T-cell (primary cell): Measurements from ENCODE around the gene YKT6. TPM values are rescaled to one million over a fixed set of nuclear protein-coding genes. Genes with fewer than 3 reads are reported as not detected.

Experiments
- ATAC-seq, 4 experiments: fragments of 200-7000 bp in 3 of 4; fragments of 150-1000 bp in 1 of 4; cut with Tn5 transposase; replicated peaks in 1 of 4; 1 replicate in 3 of 4; 2 replicates in 1 of 4; pipeline ENCODE4 v1.10.0; 2021; ENCODE audit warnings: moderate library complexity in 3 of 4, mild to moderate bottlenecking in 2 of 4, moderate number of reproducible peaks in 1 of 4
- CTCF ChIA-PET, 2 donors: fragments of 300-600 bp; sonication (Branson Sonifier 250); formaldehyde crosslinking; loops; one replicate each; lab custom pipeline; 2022; ENCODE audit warnings: antibody characterized with exemption in 2 of 2; lab: Charles Lee
- POLR2A ChIA-PET, 2 donors: fragments of 300-600 bp; sonication (Branson Sonifier 250); formaldehyde crosslinking; loops; one replicate each; lab custom pipeline; 2022; ENCODE audit warnings: antibody characterized with exemption in 2 of 2; lab: Charles Lee
- DNase-seq, 35 experiments: peaks; one replicate each; pipeline versions ENCODE4 v3.0.0 to v3.0.0-alpha.2; 2013 to 2023
- H3K27ac ChIP-seq: one replicate; pipeline ENCODE4 v1.5.1; 2013; ENCODE audit warnings: low read length
- H3K27me3 ChIP-seq, 2 experiments: replicated peaks in 1 of 2; 1 replicate in 1 of 2; 2 replicates in 1 of 2; pipeline versions ENCODE4 v1.6.1 to v1.7.0; 2013; ENCODE audit warnings: low read length in 1 of 2, mixed read lengths in 1 of 2; ENCODE audit not compliant: control insufficient read depth in 2 of 2, insufficient read depth in 2 of 2; ENCODE audit errors: extremely low read depth in 1 of 2
- H3K36me3 ChIP-seq, 2 donors: 1 replicate in 1 of 2; 2 replicates in 1 of 2; pipeline versions ENCODE4 v1.6.1 to v1.7.0; 2013; ENCODE audit warnings: low read length in 1 of 2; ENCODE audit not compliant: control insufficient read depth in 2 of 2, insufficient read depth in 1 of 2; ENCODE audit errors: extremely low read depth in 1 of 2
- H3K4me1 ChIP-seq, 2 experiments: 1 replicate in 1 of 2; 2 replicates in 1 of 2; pipeline versions ENCODE4 v1.6.1 to v1.7.0; 2013; ENCODE audit warnings: low read length in 2 of 2, mixed read lengths in 1 of 2; ENCODE audit not compliant: insufficient read depth in 2 of 2, control insufficient read depth in 1 of 2; ENCODE audit errors: extremely low read depth in 1 of 2
- H3K4me3 ChIP-seq, 2 donors: 1 replicate in 1 of 2; 2 replicates in 1 of 2; pipeline versions ENCODE4 v1.5.1 to v1.7.0; 2013; ENCODE audit warnings: mild to moderate bottlenecking in 2 of 2, low read length in 1 of 2, moderate library complexity in 1 of 2; ENCODE audit not compliant: control insufficient read depth in 1 of 2; ENCODE audit errors: extremely low read depth in 1 of 2
- H3K9me3 ChIP-seq: 2 replicates; pipeline ENCODE4 v1.7.0; 2013
- H3K27ac Mint-ChIP-seq, 2 donors: one replicate each; pipeline ENCODE4 v1.8.0; 2020 to 2021; ENCODE audit warnings: mild to moderate bottlenecking in 2 of 2, mixed read lengths in 2 of 2
- H3K27me3 Mint-ChIP-seq, 2 donors: one replicate each; pipeline ENCODE4 v1.8.0; 2021 to 2022; ENCODE audit warnings: mixed read lengths in 2 of 2
- H3K36me3 Mint-ChIP-seq: one replicate; pipeline ENCODE4 v1.8.0; 2021; ENCODE audit warnings: mixed read lengths
- H3K4me1 Mint-ChIP-seq, 3 donors: one replicate each; pipeline ENCODE4 v1.8.0; 2020 to 2022; ENCODE audit warnings: mixed read lengths in 3 of 3, mild to moderate bottlenecking in 1 of 3
- H3K4me3 Mint-ChIP-seq, 3 donors: one replicate each; pipeline ENCODE4 v1.8.0; 2020 to 2022; ENCODE audit warnings: mild to moderate bottlenecking in 3 of 3, mixed read lengths in 3 of 3, moderate library complexity in 3 of 3
- H3K9me3 Mint-ChIP-seq, 3 donors: one replicate each; pipeline ENCODE4 v1.8.0; 2020 to 2022; ENCODE audit warnings: mixed read lengths in 3 of 3
- WGBS: methylation state at CpG from one replicate; pipeline ENCODE4 v1.1.5; 2013; ENCODE audit warnings: missing lambda C conversion rate; ENCODE audit not compliant: insufficient coverage; 5-methylcytosine and 5-hydroxymethylcytosine counted together
- total RNA-seq, 35 experiments: library from RNA in 6 of 35; stranded (reverse) in 6 of 35; fragments of 120-200 nt in 1 of 35; gene quantifications; one replicate each; pipeline versions ENCODE4 v1.2.1 to v1.2.4 and lab custom pipeline; 2013 to 2026

The YKT6 gene
- total RNA-seq, 5 donors from 2014 or later (not counting 1 experiment from before 2014, with no cell fraction given): 55.1 to 74.3 (median 60.2) TPM

DNA sequence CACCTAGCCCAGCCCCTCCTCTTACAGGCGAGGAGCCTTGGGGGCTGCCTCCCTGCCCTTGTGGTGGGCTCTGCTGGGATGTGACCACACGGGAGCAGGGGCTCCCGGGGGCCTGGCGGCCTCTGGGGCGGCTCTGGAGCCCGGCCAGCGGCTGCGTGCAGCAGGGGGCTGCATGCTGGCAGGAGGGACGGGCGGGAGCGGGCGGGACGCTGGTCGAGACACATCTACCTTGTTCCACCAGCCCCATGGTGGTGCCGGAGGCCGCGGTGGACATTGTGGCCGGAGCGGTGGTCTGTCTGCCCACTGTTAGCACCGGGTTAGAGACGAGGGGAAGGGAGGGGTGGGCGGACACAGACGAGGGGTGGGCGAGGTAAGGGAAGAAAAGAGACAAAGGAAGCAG is 38.6 kb downstream of the YKT6 start:
- Mint-ChIP-seq H3K36me3 (no peaks in the 10 kb centered on the region), H3K27ac (no peak overlapping the region), H3K27me3 (no peaks in the 10 kb centered on the region), H3K4me1 (peaks cover 0 to 6% (median 2%) of the 10 kb centered on the region in 3 donors), H3K4me3 (no peak overlapping the region), H3K9me3 (no peaks in the 10 kb centered on the region)
- 73% methylated on average over 15 of the region's 24 CpGs for WGBS
- no peak for ATAC-seq
- Histone ChIP-seq H3K4me3 (no peak overlapping the region), H3K36me3 (no peaks in the 10 kb centered on the region), H3K27ac (no peak overlapping the region), H3K4me1 (peaks cover 0 to 10% of the 10 kb centered on the region in 2 experiments), H3K9me3 (no peaks in the 10 kb centered on the region), H3K27me3 (peaks cover 0 to 18% of the 10 kb centered on the region in 2 experiments)
- CTCF ChIA-PET: no interaction called here
- POLR2A ChIA-PET: no interaction called here
- no peak for DNase-seq

GRCh38 chr7:44240376-44240775 is 39.6 kb downstream of the YKT6 start:
- POLR2A ChIA-PET: no interaction called here
- H3K4me1 Mint-ChIP-seq: peaks cover 0 to 6% (median 2%) of the 10 kb centered on the region in 3 donors
- H3K36me3 Mint-ChIP-seq: no peaks in the 10 kb centered on the region

GRCh38 chr7:44240983-44241510 is 40.3 kb downstream of the YKT6 start:
- H3K4me3 ChIP-seq: peak overlapping the region in 1 of 2 donors; percentile 21
- H3K36me3 ChIP-seq: no peaks in the 10 kb centered on the region
- no peaks in the 10 kb centered on the region for H3K36me3 Mint-ChIP-seq
- H3K4me3 Mint-ChIP-seq: peak overlapping the region in 2 of 3 donors; percentile 39 to 45
- peaks cover 0 to 10% of the 10 kb centered on the region in 2 experiments for H3K4me1 ChIP-seq
- no peaks in the 10 kb centered on the region for H3K27me3 Mint-ChIP-seq
- POLR2A ChIA-PET: interaction anchor here in 1 of 2 donors (0.7 kb wide), 2 partner anchors 8 to 80 kb away, joined by 3 read pairs; no protein-coding TSS in a partner anchor
- ATAC-seq (peak; percentile 73 to 94 (median 84)), DNase-seq (peak in 34 of 35 experiments; percentile 11 to 72 (median 45))
- 33% methylated on average over 10 of the region's 10 CpGs for WGBS
- no peaks in the 10 kb centered on the region for H3K9me3 ChIP-seq
- CTCF ChIA-PET: interaction anchor here (0.6 to 2.7 kb wide), 11 partner anchors 11 to 731 kb away, joined by 3 to 12 read pairs (median 6); no protein-coding TSS in a partner anchor
- H3K4me1 Mint-ChIP-seq: peaks cover 0 to 6% (median 2%) of the 10 kb centered on the region in 3 donors
- no peak overlapping the region for H3K27ac Mint-ChIP-seq
- no peaks in the 10 kb centered on the region for H3K9me3 Mint-ChIP-seq
- H3K27me3 ChIP-seq: peaks cover 0 to 15% of the 10 kb centered on the region in 2 experiments
- H3K27ac ChIP-seq: no peak overlapping the region

More at GRCh38 chr7:44240376-44240775, 39.6 kb downstream of the YKT6 start:
- Mint-ChIP-seq H3K27ac (no peak overlapping the region), H3K27me3 (no peaks in the 10 kb centered on the region), H3K9me3 (no peaks in the 10 kb centered on the region), H3K4me3 (no peak overlapping the region)
- peaks cover 0 to 10% of the 10 kb centered on the region in 2 experiments for H3K4me1 ChIP-seq
- H3K36me3 ChIP-seq: no peaks in the 10 kb centered on the region
- CTCF ChIA-PET: interaction anchor here (0.6 to 2.7 kb wide), 4 partner anchors 235 to 324 kb away, joined by 3 to 12 read pairs (median 4); no protein-coding TSS in a partner anchor
- 80% methylated on average over 15 of the region's 16 CpGs for WGBS
- no peaks in the 10 kb centered on the region for H3K9me3 ChIP-seq
- H3K4me3 ChIP-seq: no peak overlapping the region
- H3K27me3 ChIP-seq: peaks cover 0 to 18% of the 10 kb centered on the region in 2 experiments
- no peak for DNase-seq
- ATAC-seq: no peak
- no peak overlapping the region for H3K27ac ChIP-seq

GRCh38 chr7:44242091-44242490 is 41.3 kb downstream of the YKT6 start:
- Histone ChIP-seq H3K4me3 (no peak overlapping the region), H3K9me3 (no peaks in the 10 kb centered on the region), H3K4me1 (peaks cover 0 to 10% of the 10 kb centered on the region in 2 experiments), H3K27ac (no peak overlapping the region), H3K36me3 (no peaks in the 10 kb centered on the region), H3K27me3 (peaks cover 0 to 12% of the 10 kb centered on the region in 2 experiments)
- Mint-ChIP-seq H3K27ac (no peak overlapping the region), H3K36me3 (no peaks in the 10 kb centered on the region), H3K9me3 (no peaks in the 10 kb centered on the region), H3K4me3 (no peak overlapping the region), H3K4me1 (peaks cover 0 to 6% (median 2%) of the 10 kb centered on the region in 3 donors), H3K27me3 (no peaks in the 10 kb centered on the region)
- ChIA-PET CTCF (interaction anchor here (0.6 to 2.7 kb wide), 5 partner anchors 13 to 427 kb away, joined by 3 to 12 read pairs (median 7); no protein-coding TSS in a partner anchor), POLR2A (no interaction called here)
- DNase-seq (no peak), ATAC-seq (no peak)
- 87% methylated on average over 7 of the region's 10 CpGs for WGBS

DNA sequence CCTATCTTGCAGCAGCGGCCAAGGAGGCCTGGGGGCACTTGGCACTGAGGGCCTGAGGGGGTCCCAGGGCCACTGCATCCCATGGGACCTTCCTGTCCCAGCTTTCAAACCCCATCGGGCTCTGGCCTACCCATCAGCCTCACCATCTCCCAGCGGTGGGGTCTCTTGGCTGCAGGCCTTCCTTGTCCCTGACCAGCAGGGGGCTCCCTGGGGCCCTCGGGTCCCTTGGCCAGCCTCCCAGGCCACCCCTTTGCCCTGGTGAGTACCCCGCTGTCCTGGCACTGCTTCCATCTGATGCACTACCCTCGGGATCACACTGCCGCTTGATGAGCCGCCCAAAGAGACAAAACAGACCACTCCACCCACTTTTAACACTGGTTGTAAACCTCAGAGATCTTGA is 43.5 kb downstream of the YKT6 start:
- peaks cover 0 to 6% (median 2%) of the 10 kb centered on the region in 3 donors for H3K4me1 Mint-ChIP-seq
- no peak for ATAC-seq

GRCh38 chr7:44246396-44247113 is 45.8 kb downstream of the YKT6 start:
- POLR2A ChIA-PET: no interaction called here
- DNase-seq (no peak), ATAC-seq (no peak)
- no peaks in the 10 kb centered on the region for H3K9me3 ChIP-seq
- Mint-ChIP-seq H3K9me3 (no peaks in the 10 kb centered on the region), H3K27me3 (no peaks in the 10 kb centered on the region), H3K4me3 (no peak overlapping the region), H3K4me1 (no peaks in the 10 kb centered on the region), H3K27ac (no peak overlapping the region), H3K36me3 (no peaks in the 10 kb centered on the region)
- H3K4me3 ChIP-seq: no peak overlapping the region
- CTCF ChIA-PET: no interaction called here
- H3K4me1 ChIP-seq: peaks cover 0 to 1% of the 10 kb centered on the region in 2 experiments
- 87% methylated on average over 7 of the region's 7 CpGs for WGBS
- no peaks in the 10 kb centered on the region for H3K36me3 ChIP-seq
- H3K27me3 ChIP-seq: peaks cover 0 to 8% of the 10 kb centered on the region in 2 experiments
- H3K27ac ChIP-seq: no peak overlapping the region

More for the DNA sequence above, 43.5 kb downstream of the YKT6 start:
- H3K9me3 ChIP-seq: no peaks in the 10 kb centered on the region
- no peaks in the 10 kb centered on the region for H3K36me3 Mint-ChIP-seq
- ChIA-PET POLR2A (no interaction called here), CTCF (no interaction called here)
- 62% methylated on average over 6 of the region's 8 CpGs for WGBS
- no peaks in the 10 kb centered on the region for H3K27me3 Mint-ChIP-seq
- peaks cover 0 to 12% of the 10 kb centered on the region in 2 experiments for H3K27me3 ChIP-seq
- H3K4me3 ChIP-seq: no peak overlapping the region
- no peak overlapping the region for H3K4me3 Mint-ChIP-seq
- H3K27ac Mint-ChIP-seq: no peak overlapping the region
- H3K36me3 ChIP-seq: no peaks in the 10 kb centered on the region
- DNase-seq: peak in 12 of 35 experiments; percentile 5 to 36 (median 16)
- no peaks in the 10 kb centered on the region for H3K9me3 Mint-ChIP-seq
- H3K4me1 ChIP-seq: peaks cover 0 to 10% of the 10 kb centered on the region in 2 experiments
- H3K27ac ChIP-seq: no peak overlapping the region
